Gastrocnemius medialis (tissue), 4 donors: Measurements from ENCODE around the gene SHISA8. TPM values are rescaled to one million over a fixed set of nuclear protein-coding genes. Genes with fewer than 3 reads are reported as not detected.

Source experiments
- ATAC-seq, 2 donors: fragments of 150-250 bp; one replicate each; pipeline ENCODE4 v1.9.1; 2016
- DNase-seq, 2 donors: peaks; one replicate each; pipeline ENCODE4 v3.0.0-alpha.2; 2019
- H3K27ac ChIP-seq, 4 donors: fragments of 200-600 bp; sonication (generic); 1 replicate in 1 of 4; 2 replicates in 3 of 4; pipeline ENCODE4 v1.5.1; 2016 to 2018; ENCODE audit warnings: mild to moderate bottlenecking in 2 of 4, moderate library complexity in 1 of 4
- H3K27me3 ChIP-seq, 3 donors: fragments of 200-600 bp; sonication (generic) in 2 of 3; 1 replicate in 1 of 3; 2 replicates in 2 of 3; pipeline versions ENCODE4 v1.5.1 to v1.6.0; 2016 to 2019; ENCODE audit warnings: mild to moderate bottlenecking in 1 of 3, moderate library complexity in 1 of 3
- H3K36me3 ChIP-seq, 2 donors: fragments of 200-600 bp; sonication (generic) in 1 of 2; one replicate each; pipeline ENCODE4 v1.5.1; 2017 to 2018
- H3K4me1 ChIP-seq, 2 donors: fragments of 200-600 bp; sonication (generic) in 1 of 2; one replicate each; pipeline ENCODE4 v1.5.1; 2016 to 2017; ENCODE audit warnings: mild to moderate bottlenecking in 2 of 2
- H3K4me3 ChIP-seq, 4 donors: fragments of 200-600 bp; sonication (generic) in 3 of 4; 1 replicate in 1 of 4; 2 replicates in 3 of 4; pipeline ENCODE4 v1.5.1; 2016 to 2019; ENCODE audit warnings: mild to moderate bottlenecking in 2 of 4
- H3K9me3 ChIP-seq, 3 donors: fragments of 200-600 bp; sonication (generic) in 2 of 3; 1 replicate in 1 of 3; 2 replicates in 2 of 3; pipeline ENCODE4 v1.5.1; 2016 to 2019
- CTCF ChIP-seq, 5 experiments: fragments of 450-650 bp in 3 of 5; fragments of 200-600 bp in 2 of 5; sonication (generic) in 2 of 5; IDR thresholded peaks in 4 of 5; conservative IDR thresholded peaks in 1 of 5; 1 replicate in 4 of 5; 2 replicates in 1 of 5; pipeline ENCODE4 v1.5.1; 2016 to 2019; ENCODE audit warnings: antibody characterized with exemption in 5 of 5, mild to moderate bottlenecking in 3 of 5, moderate library complexity in 3 of 5
- POLR2A ChIP-seq, 2 donors: fragments of 450-650 bp; IDR thresholded peaks; one replicate each; pipeline ENCODE4 v1.6.1; 2017; ENCODE audit warnings: antibody characterized with exemption in 2 of 2, mild to moderate bottlenecking in 2 of 2, moderate library complexity in 2 of 2
- in situ Hi-C, 4 donors: fragments of 200-750 bp; cut with MboI; loops; one replicate each; pipeline versions ENCODE4 v1.15.0 to v1.8.0; 2017; ENCODE audit warnings: low sequenced_read_pairs in 4 of 4
- intact Hi-C: fragments of 100-400 bp; cut with DNase I; formaldehyde crosslinking; loops from one replicate; pipeline ENCODE4 v1.15.1; 2023; ENCODE audit warnings: low total_unique reads
- total RNA-seq, 4 donors: library from RNA; depleted of rRNA; stranded (reverse); fragments of >200 nt; gene quantifications; one replicate each; pipeline versions ENCODE4 v1.1.0 to v1.2.3, GENCODE V29; 2016

SHISA8 gene
- total RNA-seq, 4 donors from 2014 or later: not detected

- in situ Hi-C loops: no loop called here
- TF ChIP-seq POLR2A (IDR thresholded peaks at IDR 0.05) (no peak), CTCF (IDR thresholded peaks at IDR 0.05 in 4 of 5, conservative IDR thresholded peaks at IDR 0.05 in 1 of 5) (no peak)
- H3K4me3 ChIP-seq: no peak overlapping the region
- H3K9me3 ChIP-seq: no peaks in the 10 kb centered on the region
- intact Hi-C loops: no loop called here
- H3K36me3 ChIP-seq: peaks cover 2 to 53% of the 10 kb centered on the region in 2 donors
- ATAC-seq (no peak), DNase-seq (no peak)
- no peak overlapping the region for H3K27ac ChIP-seq
- H3K4me1 ChIP-seq: peaks cover 8 to 17% of the 10 kb centered on the region in 2 donors
- H3K27me3 ChIP-seq: no peaks in the 10 kb centered on the region
Observed at GRCh38 chr22:41876275-41876674, 38.6 kb downstream of the SHISA8 start.

- H3K36me3 ChIP-seq: peaks cover 2 to 53% of the 10 kb centered on the region in 2 donors
- in situ Hi-C loops (no loop called here), intact Hi-C loops (no loop called here)
- no peaks in the 10 kb centered on the region for H3K27me3 ChIP-seq
- DNase-seq (no peak), ATAC-seq (no peak)
- no peak overlapping the region for H3K27ac ChIP-seq
- no peak for TF ChIP-seq POLR2A (IDR thresholded peaks at IDR 0.05)
- TF ChIP-seq CTCF (IDR thresholded peaks at IDR 0.05 in 4 of 5, conservative IDR thresholded peaks at IDR 0.05 in 1 of 5): no peak
- peaks cover 3 to 11% of the 10 kb centered on the region in 2 donors for H3K4me1 ChIP-seq
- H3K9me3 ChIP-seq: no peaks in the 10 kb centered on the region
- no peak overlapping the region for H3K4me3 ChIP-seq
Observed at GRCh38 chr22:41875531-41876270, 39.2 kb downstream of the SHISA8 start.

GRCh38 chr22:41874090-41874489 is 40.8 kb downstream of the SHISA8 start:
- H3K36me3 ChIP-seq: peaks cover 2 to 61% of the 10 kb centered on the region in 2 donors
- no peak for ATAC-seq
- TF ChIP-seq CTCF (IDR thresholded peaks at IDR 0.05 in 4 of 5, conservative IDR thresholded peaks at IDR 0.05 in 1 of 5): no peak
- TF ChIP-seq POLR2A (IDR thresholded peaks at IDR 0.05): no peak

GRCh38 chr22:41873391-41873790 is 41.5 kb downstream of the SHISA8 start:
- DNase-seq (no peak), ATAC-seq (peak in 1 of 2 donors; percentile 82)
- no peaks in the 10 kb centered on the region for H3K27me3 ChIP-seq
- peak overlapping the region in 3 of 4 donors; percentile 2 to 55 (median 14) for H3K27ac ChIP-seq
- peaks cover 2 to 58% of the 10 kb centered on the region in 2 donors for H3K36me3 ChIP-seq
- intact Hi-C loops (no loop called here), in situ Hi-C loops (no loop called here)
- no peaks in the 10 kb centered on the region for H3K9me3 ChIP-seq
- no peak for TF ChIP-seq CTCF (IDR thresholded peaks at IDR 0.05 in 4 of 5, conservative IDR thresholded peaks at IDR 0.05 in 1 of 5)
- no peak for TF ChIP-seq POLR2A (IDR thresholded peaks at IDR 0.05)
- no peak overlapping the region for H3K4me3 ChIP-seq
- H3K4me1 ChIP-seq: peaks cover 0 to 9% of the 10 kb centered on the region in 2 donors

More at GRCh38 chr22:41874090-41874489, 40.8 kb downstream of the SHISA8 start:
- peak overlapping the region in 1 of 4 donors; percentile 14 for H3K27ac ChIP-seq
- H3K4me1 ChIP-seq: peaks cover 0 to 9% of the 10 kb centered on the region in 2 donors
- no peak for DNase-seq
- no peaks in the 10 kb centered on the region for H3K27me3 ChIP-seq
- intact Hi-C loops: no loop called here
- H3K9me3 ChIP-seq: no peaks in the 10 kb centered on the region
- in situ Hi-C loops: no loop called here
- no peak overlapping the region for H3K4me3 ChIP-seq
